Measurements from ENCODE around the gene CELF5.
A peak's percentile ranks its signal among the peaks of the same experiment; 100 is the strongest.

CELF5 gene

DNA sequence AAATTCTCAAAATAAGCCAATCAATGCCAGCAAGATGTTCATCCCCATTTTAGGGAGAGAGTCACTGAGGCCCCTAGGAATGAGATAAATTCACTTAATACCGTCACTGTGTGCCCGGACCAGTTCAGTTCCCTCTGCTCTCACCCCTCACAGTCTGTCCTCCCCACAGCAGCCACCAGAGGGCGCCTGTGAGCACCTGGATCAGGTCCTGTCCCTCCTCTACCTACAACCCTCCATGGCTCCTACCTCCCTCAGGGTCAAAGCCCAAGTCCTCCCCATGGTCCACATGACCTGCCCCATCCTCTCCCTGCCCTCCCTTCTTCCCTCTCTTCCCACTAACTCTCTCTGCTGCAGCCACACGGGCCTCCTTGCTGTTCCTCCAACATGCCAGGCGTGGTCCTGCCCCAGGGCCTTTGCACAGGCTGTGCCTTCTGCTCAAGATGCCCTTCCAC lies 100.0 kb downstream of the CELF5 start (continued):
- TF ChIP-seq, protein P1, sequence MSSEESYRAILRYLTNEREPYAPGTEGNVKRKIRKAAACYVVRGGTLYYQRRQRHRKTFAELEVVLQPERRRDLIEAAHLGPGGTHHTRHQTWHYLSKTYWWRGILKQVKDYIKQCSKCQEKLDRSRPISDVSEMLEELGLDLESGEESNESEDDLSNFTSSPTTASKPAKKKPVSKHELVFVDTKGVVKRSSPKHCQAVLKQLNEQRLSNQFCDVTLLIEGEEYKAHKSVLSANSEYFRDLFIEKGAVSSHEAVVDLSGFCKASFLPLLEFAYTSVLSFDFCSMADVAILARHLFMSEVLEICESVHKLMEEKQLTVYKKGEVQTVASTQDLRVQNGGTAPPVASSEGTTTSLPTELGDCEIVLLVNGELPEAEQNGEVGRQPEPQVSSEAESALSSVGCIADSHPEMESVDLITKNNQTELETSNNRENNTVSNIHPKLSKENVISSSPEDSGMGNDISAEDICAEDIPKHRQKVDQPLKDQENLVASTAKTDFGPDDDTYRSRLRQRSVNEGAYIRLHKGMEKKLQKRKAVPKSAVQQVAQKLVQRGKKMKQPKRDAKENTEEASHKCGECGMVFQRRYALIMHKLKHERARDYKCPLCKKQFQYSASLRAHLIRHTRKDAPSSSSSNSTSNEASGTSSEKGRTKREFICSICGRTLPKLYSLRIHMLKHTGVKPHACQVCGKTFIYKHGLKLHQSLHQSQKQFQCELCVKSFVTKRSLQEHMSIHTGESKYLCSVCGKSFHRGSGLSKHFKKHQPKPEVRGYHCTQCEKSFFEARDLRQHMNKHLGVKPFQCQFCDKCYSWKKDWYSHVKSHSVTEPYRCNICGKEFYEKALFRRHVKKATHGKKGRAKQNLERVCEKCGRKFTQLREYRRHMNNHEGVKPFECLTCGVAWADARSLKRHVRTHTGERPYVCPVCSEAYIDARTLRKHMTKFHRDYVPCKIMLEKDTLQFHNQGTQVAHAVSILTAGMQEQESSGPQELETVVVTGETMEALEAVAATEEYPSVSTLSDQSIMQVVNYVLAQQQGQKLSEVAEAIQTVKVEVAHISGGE (tag by site-specific recombination; conservative IDR thresholded peaks at IDR 0.05; ENCODE audit: low read depth): no peak
- TF ChIP-seq ZNF24 (tag by site-specific recombination; IDR thresholded peaks at IDR 0.05) (no peak), ZFP69B (tag by site-specific recombination; IDR thresholded peaks at IDR 0.05) (no peak), ZNF521 (tag by site-specific recombination; IDR thresholded peaks at IDR 0.05) (no peak), ZNF423 (tag by site-specific recombination; IDR thresholded peaks at IDR 0.05) (no peak), SP7 (tag by site-specific recombination; IDR thresholded peaks at IDR 0.05) (peak; percentile 55), ZNF175 (tag by site-specific recombination; IDR thresholded peaks at IDR 0.05) (no peak), ZNF571 (tag by site-specific recombination; IDR thresholded peaks at IDR 0.05) (no peak), ZNF621 (tag by site-specific recombination; IDR thresholded peaks at IDR 0.05) (no peak), ZBTB7A (tag by site-specific recombination; IDR thresholded peaks at IDR 0.05; ENCODE audit: low read depth) (no peak), KLF7 (tag by site-specific recombination; IDR thresholded peaks at IDR 0.05; ENCODE audit: borderline replicate concordance) (peak; percentile 73; the same call in 1 of the 2 replicates), TCF7L2 (IDR thresholded peaks at IDR 0.05; ENCODE audit: borderline replicate concordance, low read depth, low read length) (no peak), ZNF311 (tag by site-specific recombination; IDR thresholded peaks at IDR 0.05; ENCODE audit: borderline replicate concordance) (no peak), SCRT1 (tag by site-specific recombination; IDR thresholded peaks at IDR 0.05; ENCODE audit: borderline replicate concordance) (no peak), ZNF248 (tag by site-specific recombination; IDR thresholded peaks at IDR 0.05) (no peak), ZNF707 (tag by site-specific recombination; IDR thresholded peaks at IDR 0.05) (no peak)
- TF ChIP-seq, protein P2, sequence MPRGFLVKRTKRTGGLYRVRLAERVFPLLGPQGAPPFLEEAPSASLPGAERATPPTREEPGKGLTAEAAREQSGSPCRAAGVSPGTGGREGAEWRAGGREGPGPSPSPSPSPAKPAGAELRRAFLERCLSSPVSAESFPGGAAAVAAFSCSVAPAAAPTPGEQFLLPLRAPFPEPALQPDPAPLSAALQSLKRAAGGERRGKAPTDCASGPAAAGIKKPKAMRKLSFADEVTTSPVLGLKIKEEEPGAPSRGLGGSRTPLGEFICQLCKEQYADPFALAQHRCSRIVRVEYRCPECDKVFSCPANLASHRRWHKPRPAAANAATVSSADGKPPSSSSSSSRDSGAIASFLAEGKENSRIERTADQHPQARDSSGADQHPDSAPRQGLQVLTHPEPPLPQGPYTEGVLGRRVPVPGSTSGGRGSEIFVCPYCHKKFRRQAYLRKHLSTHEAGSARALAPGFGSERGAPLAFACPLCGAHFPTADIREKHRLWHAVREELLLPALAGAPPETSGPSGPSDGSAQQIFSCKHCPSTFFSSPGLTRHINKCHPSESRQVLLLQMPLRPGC (tag by site-specific recombination; IDR thresholded peaks at IDR 0.05): 0 out of 2 replicates have a peak, but pooled peaks have one; percentile 8
- TF ChIP-seq, protein P3, sequence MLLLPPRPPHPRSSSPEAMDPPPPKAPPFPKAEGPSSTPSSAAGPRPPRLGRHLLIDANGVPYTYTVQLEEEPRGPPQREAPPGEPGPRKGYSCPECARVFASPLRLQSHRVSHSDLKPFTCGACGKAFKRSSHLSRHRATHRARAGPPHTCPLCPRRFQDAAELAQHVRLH (tag by site-specific recombination; IDR thresholded peaks at IDR 0.05): peak; percentile 96

DNA sequence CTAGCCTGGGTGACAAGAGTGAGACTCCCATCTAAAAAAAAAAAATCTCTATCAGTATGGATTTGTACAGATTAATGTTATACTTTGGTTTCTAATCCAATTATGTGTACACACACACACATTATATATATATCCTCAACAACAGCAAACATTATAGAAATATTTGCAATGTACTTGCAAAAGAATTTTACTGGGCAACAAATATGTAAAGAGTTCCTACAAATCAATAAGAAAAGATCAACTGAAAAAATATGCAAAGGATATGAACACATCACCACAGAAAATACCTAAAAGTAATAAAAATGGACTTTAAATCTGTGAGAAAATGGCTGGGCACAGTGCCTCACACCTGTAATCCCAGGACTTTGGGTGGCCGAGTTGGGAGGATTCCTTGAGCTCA lies 101.0 kb downstream of the CELF5 start:
- Histone ChIP-seq H3K4me1 (ENCODE audit: control insufficient read depth, insufficient read depth, low read length) (no peaks in the 10 kb centered on the region), H3K4me3 (ENCODE audit: low read depth, low read length) (no peak overlapping the region), H3K9me3 (ENCODE audit: control insufficient read depth, insufficient read depth, low read depth, low read length) (no peaks in the 10 kb centered on the region), H3K27ac (ENCODE audit: extremely low read depth, low read depth, low read length) (no peak overlapping the region), H3K36me3 (ENCODE audit: control insufficient read depth in 2 of 2, insufficient read depth in 1 of 2, low read length in 2 of 2) (no peaks in the 10 kb centered on the region)
- POLR2A ChIA-PET: no interaction called here
- TF ChIP-seq ZNF560 (tag by site-specific recombination; IDR thresholded peaks at IDR 0.05; ENCODE audit: borderline replicate concordance) (no peak), MYNN (tag by site-specific recombination; IDR thresholded peaks at IDR 0.05; ENCODE audit: borderline replicate concordance) (no peak)
- CTCF ChIA-PET: interaction anchor here (0.7 to 7.0 kb wide), 10 partner anchors 10 to 349 kb away, joined by 3 to 107 read pairs (median 7); no protein-coding TSS in a partner anchor
